ENCODE results near the gene CDH4.

Gene CDH4

DNA sequence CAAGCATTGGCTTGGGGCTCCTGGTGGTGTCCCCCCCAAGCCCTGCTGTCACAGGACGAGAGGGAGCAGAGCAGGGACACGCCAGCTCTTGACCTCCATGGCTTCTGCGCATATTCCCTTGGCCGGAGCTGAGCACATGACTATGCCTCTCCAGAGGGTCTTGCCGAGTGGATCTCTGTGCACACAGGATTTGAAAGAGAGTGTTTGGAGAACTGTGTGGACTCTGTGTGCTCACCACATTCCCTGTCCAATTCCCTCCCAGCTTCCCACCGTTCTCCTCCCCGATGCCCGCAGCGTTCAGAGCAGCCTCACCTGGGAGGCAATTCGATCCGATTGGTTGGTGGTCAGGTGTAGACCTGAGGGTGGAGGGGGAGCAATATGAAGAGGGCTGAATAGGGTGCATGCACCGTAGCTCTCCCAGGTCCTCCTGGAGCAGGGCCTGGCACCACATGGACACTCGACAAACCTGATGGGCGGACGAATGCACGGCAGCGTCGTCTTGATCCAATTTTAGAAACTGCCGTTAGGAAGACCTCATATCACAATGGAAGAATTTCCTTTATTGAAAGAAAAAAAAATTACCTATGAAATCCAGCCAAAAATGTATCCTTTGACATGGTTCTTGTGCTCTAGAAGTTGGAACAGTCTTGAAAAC lies 287.8 kb downstream of the CDH4 start:
- CTCF ChIA-PET: interaction anchor here (0.6 kb wide), 1 partner anchor 10 kb away, joined by 3 read pairs; no protein-coding TSS in a partner anchor
- DNase-seq (ENCODE audit: low read depth, low spot score): no peak
- no peak overlapping the region for H3K4me3 ChIP-seq (ENCODE audit: low read depth, low read length)
- TF ChIP-seq, protein P1, sequence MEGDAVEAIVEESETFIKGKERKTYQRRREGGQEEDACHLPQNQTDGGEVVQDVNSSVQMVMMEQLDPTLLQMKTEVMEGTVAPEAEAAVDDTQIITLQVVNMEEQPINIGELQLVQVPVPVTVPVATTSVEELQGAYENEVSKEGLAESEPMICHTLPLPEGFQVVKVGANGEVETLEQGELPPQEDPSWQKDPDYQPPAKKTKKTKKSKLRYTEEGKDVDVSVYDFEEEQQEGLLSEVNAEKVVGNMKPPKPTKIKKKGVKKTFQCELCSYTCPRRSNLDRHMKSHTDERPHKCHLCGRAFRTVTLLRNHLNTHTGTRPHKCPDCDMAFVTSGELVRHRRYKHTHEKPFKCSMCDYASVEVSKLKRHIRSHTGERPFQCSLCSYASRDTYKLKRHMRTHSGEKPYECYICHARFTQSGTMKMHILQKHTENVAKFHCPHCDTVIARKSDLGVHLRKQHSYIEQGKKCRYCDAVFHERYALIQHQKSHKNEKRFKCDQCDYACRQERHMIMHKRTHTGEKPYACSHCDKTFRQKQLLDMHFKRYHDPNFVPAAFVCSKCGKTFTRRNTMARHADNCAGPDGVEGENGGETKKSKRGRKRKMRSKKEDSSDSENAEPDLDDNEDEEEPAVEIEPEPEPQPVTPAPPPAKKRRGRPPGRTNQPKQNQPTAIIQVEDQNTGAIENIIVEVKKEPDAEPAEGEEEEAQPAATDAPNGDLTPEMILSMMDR (IDR thresholded peaks at IDR 0.05; ENCODE audit: insufficient read depth, low read length, missing control alignments): no peak
- POLR2A ChIA-PET: no interaction called here

DNA sequence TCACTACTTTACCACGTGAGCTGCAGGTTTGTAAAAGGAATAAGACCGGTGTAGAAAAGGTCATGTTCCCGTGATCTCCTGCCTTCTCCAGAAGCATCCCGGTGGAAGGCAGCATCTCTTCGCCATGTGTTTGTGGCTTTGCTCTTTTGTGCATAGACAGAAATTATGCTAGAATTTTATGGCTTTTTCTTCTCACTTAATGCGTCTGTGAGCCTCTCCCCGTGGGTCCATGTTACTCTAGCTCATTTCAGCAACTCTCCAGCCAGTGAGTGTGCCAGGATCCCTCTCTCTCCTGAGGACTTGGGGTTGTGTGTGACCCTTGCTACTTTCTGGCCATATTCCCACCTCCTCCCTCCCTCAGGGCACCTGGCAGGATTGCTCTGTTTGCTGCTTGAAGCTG lies 289.5 kb downstream of the CDH4 start:
- CTCF ChIA-PET: interaction anchor here (1.5 kb wide), 1 partner anchor 9 kb away, joined by 3 read pairs; no protein-coding TSS in a partner anchor
- POLR2A ChIA-PET: no interaction called here
- TF ChIP-seq, protein P1 (IDR thresholded peaks at IDR 0.05; ENCODE audit: insufficient read depth, low read length, missing control alignments): no peak
- DNase-seq (ENCODE audit: low read depth, low spot score): no peak
- no peak overlapping the region for H3K4me3 ChIP-seq (ENCODE audit: low read depth, low read length)

DNA sequence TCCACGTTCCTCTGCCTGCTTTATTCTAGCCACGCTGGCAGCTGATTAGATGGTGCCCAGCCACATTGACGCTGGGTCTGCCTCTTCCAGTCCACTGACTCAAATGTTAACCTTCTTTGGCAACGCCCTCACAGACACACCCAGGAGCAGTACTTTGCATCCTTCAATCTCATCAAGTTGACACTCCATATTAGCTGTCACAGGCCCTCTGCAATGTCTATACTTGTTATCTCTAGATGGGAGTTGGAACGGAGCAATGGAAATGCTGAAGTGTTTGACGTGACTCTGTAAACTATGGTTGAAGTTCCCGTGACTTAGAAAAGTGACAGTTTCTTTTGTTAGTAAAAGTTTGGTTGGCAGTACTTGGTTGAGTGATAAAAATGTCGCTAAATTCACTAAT lies 291.0 kb downstream of the CDH4 start:
- POLR2A ChIA-PET: no interaction called here
- TF ChIP-seq, protein P1 (IDR thresholded peaks at IDR 0.05; ENCODE audit: insufficient read depth, low read length, missing control alignments): no peak
- CTCF ChIA-PET: no interaction called here
- no peak overlapping the region for H3K4me3 ChIP-seq (ENCODE audit: low read depth, low read length)
- DNase-seq (ENCODE audit: low read depth, low spot score): no peak

DNA sequence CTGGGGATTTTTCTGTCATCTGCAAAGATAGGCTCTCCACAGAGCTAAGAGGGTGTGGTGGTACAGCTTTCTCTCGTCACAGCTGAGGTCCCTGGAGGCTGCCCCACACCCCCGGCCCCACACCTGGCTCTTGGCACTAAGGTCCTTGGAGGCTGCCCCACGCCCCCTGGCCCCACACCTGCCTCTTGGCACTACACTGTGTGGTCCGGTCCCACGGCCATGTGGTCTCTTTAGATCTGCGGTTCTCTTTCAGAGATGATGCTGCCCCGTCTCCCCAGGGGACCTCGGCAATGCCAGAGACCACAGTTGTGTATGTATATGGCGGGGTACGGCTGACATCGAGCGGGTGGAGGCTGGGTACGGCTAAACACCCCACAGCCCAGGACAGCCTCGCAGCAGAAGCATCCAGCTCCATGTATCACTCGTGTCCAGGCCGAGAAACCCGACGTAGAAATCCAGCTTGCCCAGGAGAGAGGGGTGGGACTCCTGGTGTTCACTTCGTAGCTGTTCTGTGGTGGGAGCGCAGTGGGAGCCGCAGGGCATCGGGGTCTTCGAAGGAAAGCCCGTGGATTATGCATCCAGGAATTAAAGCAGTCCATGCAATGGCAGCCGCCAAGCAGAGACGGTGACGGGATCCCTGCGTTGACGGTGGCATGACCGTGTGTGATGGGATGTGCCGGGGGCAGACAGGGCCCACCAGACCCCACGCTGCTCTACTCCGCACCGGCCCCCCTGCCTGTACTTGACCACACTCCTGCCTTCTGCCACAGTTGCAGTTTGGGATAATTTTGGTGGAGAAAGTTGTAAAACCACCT lies 292.1 kb downstream of the CDH4 start:
- no peak overlapping the region for H3K4me3 ChIP-seq (ENCODE audit: low read depth, low read length)
- DNase-seq (ENCODE audit: low read depth, low spot score): no peak
- TF ChIP-seq, protein P1 (IDR thresholded peaks at IDR 0.05; ENCODE audit: insufficient read depth, low read length, missing control alignments): no peak
- ChIA-PET POLR2A (no interaction called here), CTCF (no interaction called here)

DNA sequence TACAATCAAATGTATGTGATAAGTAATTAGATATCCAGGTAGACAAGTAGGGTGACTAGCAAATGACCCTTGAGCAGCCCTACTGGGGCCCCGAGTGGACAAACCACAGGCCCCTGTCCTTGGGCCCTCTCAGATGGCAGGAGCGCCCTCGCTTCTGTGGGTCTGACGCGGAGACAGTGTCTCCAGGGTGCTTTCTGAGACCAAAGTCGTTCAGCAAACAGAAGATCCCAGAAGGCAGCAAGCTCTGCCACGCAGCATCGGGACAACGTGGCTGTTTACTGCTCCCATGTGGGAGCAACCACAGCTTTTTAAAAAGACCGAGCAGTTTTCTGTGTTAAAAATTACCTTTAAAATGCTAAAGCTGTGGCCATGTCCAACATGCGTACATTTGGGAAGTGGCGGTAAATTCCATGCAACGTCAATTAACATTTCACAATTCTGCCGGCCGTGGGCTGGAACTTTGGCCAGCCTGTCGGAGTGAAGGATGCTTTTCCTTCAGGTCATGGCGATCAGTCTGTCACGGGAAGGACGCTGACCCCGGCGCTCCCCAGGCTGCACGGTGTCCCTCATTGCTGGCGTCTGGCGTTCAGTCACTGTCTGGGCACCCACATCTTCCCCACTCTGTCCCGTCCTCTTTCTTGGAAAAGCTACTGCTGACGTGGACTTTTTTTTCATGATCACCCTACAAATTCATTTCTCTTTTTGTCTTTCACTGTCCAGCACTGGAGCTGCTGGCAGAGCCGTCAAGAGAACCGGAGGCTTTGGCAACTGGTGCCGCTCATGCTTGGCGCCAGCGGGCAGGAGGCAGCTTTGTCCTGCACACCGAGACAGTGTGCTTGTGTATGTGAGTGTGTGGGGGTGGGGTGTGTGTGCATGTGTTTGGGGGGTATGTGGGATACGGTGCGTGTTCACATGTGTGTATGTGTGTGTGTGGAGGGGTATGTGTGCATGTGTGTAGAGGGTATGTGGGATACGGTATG lies 293.1 kb downstream of the CDH4 start:
- no peak for DNase-seq (ENCODE audit: low read depth, low spot score)
- ChIA-PET CTCF (no interaction called here), POLR2A (no interaction called here)
- TF ChIP-seq, protein P1 (IDR thresholded peaks at IDR 0.05; ENCODE audit: insufficient read depth, low read length, missing control alignments): no peak
- no peak overlapping the region for H3K4me3 ChIP-seq (ENCODE audit: low read depth, low read length)

All from AG04449 (cell line).